ENCODE results near the gene CYP4F22. TPM values are rescaled to one million over a fixed set of nuclear protein-coding genes. Genes with fewer than 3 reads are reported as not detected.
"Not testable (repeated sequence)": the region's sequence is repeated elsewhere in the genome, so short reads cannot be mapped to it uniquely, and the experiment has no call there.

Gene CYP4F22
- total RNA-seq, 2 experiments from 2014 or later = 1.2 to 1.9 TPM

- Mint-ChIP-seq H3K36me3 (peaks cover 2% of the 10 kb centered on the region), H3K27me3 (no peaks in the 10 kb centered on the region), H3K27ac (no peak overlapping the region), H3K4me3 (no peak overlapping the region), H3K9me3 (ENCODE audit: low read depth) (no peaks in the 10 kb centered on the region), H3K4me1 (peaks cover 29% of the 10 kb centered on the region)
- CTCF ChIA-PET = interaction anchor here (0.7 kb wide), 1 partner anchor 82 kb away, joined by 3 read pairs; no protein-coding TSS in a partner anchor
- ATAC-seq (no peak), DNase-seq (no peak)
Measured at GRCh38 chr19:15475169-15475568, 33.2 kb upstream of the CYP4F22 start.

DNA sequence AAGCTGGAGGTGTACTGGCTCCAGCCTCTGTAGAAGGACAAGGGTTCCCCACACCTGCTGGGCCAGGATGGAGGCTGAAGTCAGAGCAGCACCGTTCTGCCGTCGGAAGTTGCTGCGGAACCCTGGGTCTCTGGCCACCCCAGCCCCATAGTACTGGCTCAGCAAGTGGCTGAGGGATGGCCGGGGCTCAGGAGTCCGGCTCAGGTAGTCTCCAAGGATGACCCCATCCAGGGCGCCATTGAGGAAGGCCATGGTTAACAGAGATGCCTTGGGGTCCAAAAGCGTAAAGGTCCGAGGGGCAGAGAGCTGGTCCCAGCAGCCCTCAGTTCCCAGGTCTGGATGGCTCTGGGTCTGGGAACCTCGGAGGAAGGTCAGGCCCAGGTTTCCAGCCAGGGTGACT, 32.7 kb upstream of the CYP4F22 start:
- no peak overlapping the region for H3K27ac Mint-ChIP-seq
- H3K27me3 Mint-ChIP-seq = no peaks in the 10 kb centered on the region
- H3K4me1 Mint-ChIP-seq = peaks cover 29% of the 10 kb centered on the region
- DNase-seq = no peak
- CTCF ChIA-PET = interaction anchor here (1.0 to 1.1 kb wide), 2 partner anchors 39 to 56 kb away, joined by 4 to 5 read pairs; partner anchors contain the start of gene AKAP8L
- H3K4me3 Mint-ChIP-seq = no peak overlapping the region
- ATAC-seq = no peak
- peaks cover 2% of the 10 kb centered on the region for H3K36me3 Mint-ChIP-seq
- no peaks in the 10 kb centered on the region for H3K9me3 Mint-ChIP-seq (ENCODE audit: low read depth)

GRCh38 chr19:15476325-15476724, 32.0 kb upstream of the CYP4F22 start:
- DNase-seq (no peak), ATAC-seq (peak; percentile 16)
- H3K36me3 Mint-ChIP-seq = peaks cover 2% of the 10 kb centered on the region
- no peak overlapping the region for H3K27ac Mint-ChIP-seq
- CTCF ChIA-PET = interaction anchor here (1.0 to 1.2 kb wide), 4 partner anchors 8 to 57 kb away, joined by 3 to 5 read pairs (median 4); partner anchors contain the start of gene AKAP8L
- no peaks in the 10 kb centered on the region for H3K27me3 Mint-ChIP-seq
- H3K4me3 Mint-ChIP-seq = no peak overlapping the region
- H3K4me1 Mint-ChIP-seq = peaks cover 29% of the 10 kb centered on the region
- no peaks in the 10 kb centered on the region for H3K9me3 Mint-ChIP-seq (ENCODE audit: low read depth)

- Mint-ChIP-seq H3K9me3 (ENCODE audit: low read depth) (no peaks in the 10 kb centered on the region), H3K27ac (no peak within 1 kb of the TSS), H3K36me3 (peaks cover 2% of the 10 kb centered on the region), H3K27me3 (no peaks in the 10 kb centered on the region), H3K4me1 (peaks cover 35% of the 10 kb centered on the region), H3K4me3 (no peak within 1 kb of the TSS)
- CTCF ChIA-PET = interaction anchor here (0.6 to 3.2 kb wide), 6 partner anchors 10 to 76 kb away, joined by 3 to 8 read pairs (median 4); partner anchors contain the start of gene RASAL3
- ATAC-seq = no peak
- DNase-seq = no peak
Measured at GRCh38 chr19:15479391-15480345, 28.7 kb upstream of the CYP4F22 start, which contains the start of gene PGLYRP2. Gene PGLYRP2 (minus strand): TSS chr19:15479501. CDS start chr19:15479371, 130 bp downstream.

DNA sequence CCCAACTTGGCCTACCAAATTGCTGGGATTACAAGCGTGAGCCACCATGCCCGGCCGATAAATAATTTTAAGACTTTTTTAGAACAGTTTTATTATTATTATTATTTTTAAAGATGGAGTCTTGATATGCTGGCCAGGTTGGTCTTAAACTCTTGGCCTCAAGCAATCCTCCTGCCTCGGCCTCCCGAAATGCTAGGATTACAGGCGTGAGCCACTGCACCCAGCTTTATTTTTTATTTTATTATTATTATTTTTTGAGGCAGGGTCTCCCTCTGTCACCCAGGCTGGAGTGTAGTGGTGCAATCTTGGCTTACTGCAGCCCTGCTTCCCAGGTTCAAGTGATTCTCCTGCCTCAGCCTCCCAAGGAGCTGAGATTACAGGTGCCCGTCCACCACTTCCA, 27.3 kb upstream of the CYP4F22 start:
- not testable (repeated sequence) for H3K9me3 Mint-ChIP-seq (ENCODE audit: low read depth); H3K27me3 Mint-ChIP-seq; DNase-seq; ATAC-seq; H3K36me3 Mint-ChIP-seq; H3K4me3 Mint-ChIP-seq; H3K27ac Mint-ChIP-seq
- peaks cover 33% of the 10 kb centered on the region for H3K4me1 Mint-ChIP-seq
- CTCF ChIA-PET = interaction anchor here (0.6 to 0.7 kb wide), 2 partner anchors 75 to 894 kb away, joined by 3 read pairs; no protein-coding TSS in a partner anchor

- CTCF ChIA-PET = interaction anchor here (1.0 to 2.6 kb wide), 3 partner anchors 18 to 221 kb away, joined by 3 to 9 read pairs (median 4); no protein-coding TSS in a partner anchor
- not testable (repeated sequence) for H3K27ac Mint-ChIP-seq
Measured at GRCh38 chr19:15485768-15486167, 22.6 kb upstream of the CYP4F22 start.

DNA sequence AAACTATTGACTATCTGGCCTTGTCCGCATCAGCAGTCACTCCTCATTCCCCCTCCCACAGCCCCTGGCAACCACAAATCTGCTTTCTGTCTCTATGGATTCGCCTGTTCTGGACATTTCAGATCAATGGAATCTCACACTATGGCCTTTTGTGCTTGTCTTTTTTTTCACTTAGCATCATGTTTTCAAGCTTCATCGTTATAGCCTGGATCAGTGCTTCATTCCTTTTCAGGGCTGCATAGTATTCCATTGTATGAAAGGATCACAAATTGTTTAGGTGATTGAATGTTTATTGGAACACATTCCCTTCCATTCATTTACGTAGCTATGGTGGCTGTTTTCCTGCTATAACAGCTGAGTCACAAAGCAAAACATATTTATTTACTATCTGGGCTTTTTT, 21.3 kb upstream of the CYP4F22 start:
- ATAC-seq = no peak
- Mint-ChIP-seq H3K36me3 (peaks cover 5% of the 10 kb centered on the region), H3K4me1 (peaks cover 12% of the 10 kb centered on the region), H3K9me3 (ENCODE audit: low read depth) (peaks cover 6% of the 10 kb centered on the region), H3K27ac (no peak overlapping the region), H3K27me3 (peaks cover 2% of the 10 kb centered on the region), H3K4me3 (no peak overlapping the region)
- CTCF ChIA-PET = interaction anchor here (1.5 kb wide), 1 partner anchor 395 kb away, joined by 4 read pairs; no protein-coding TSS in a partner anchor
- DNase-seq = no peak

More at GRCh38 chr19:15485768-15486167, 22.6 kb upstream of the CYP4F22 start:
- H3K4me1 Mint-ChIP-seq = peaks cover 12% of the 10 kb centered on the region
- not testable (repeated sequence) for H3K9me3 Mint-ChIP-seq (ENCODE audit: low read depth); DNase-seq; ATAC-seq; H3K4me3 Mint-ChIP-seq; H3K27me3 Mint-ChIP-seq; H3K36me3 Mint-ChIP-seq

DNA sequence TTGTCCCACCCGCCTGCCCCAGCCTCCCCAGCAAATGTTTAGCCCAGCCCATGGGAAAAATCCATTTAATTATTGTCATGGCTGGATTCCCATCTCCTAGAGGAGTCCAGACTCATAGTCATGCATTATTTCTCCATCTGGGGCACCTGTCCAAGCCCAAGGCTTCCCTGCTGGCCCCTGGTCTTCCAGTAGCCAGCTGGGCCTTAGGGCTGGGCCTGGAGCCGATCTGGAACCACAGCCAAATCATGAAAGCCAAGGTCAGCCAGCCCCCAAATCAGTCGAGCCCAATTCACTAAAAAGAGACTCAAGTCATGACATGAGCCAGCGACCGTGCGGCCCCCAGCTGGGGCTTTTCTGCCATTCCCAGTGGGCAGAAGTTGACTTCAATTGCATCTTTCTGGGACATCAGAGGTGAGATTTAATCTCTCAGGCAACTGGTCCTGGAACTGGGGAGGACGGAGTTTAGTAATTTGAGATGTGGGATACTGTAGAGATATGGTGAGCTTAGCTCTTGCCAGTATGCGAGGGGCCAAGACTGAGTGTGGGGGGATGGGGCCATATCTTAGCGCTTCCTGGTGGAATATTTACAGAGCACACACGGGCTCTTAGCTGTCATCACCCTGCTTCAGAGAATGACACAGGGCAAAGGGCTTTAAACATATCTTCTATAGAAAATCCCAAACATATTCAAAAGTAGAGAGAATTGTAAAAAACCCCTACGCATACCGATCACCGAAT, 19.7 kb upstream of the CYP4F22 start:
- H3K9me3 Mint-ChIP-seq (ENCODE audit: low read depth) = peaks cover 6% of the 10 kb centered on the region
- H3K27ac Mint-ChIP-seq = no peak overlapping the region
- peaks cover 5% of the 10 kb centered on the region for H3K36me3 Mint-ChIP-seq
- DNase-seq (no peak), ATAC-seq (no peak)
- H3K4me3 Mint-ChIP-seq = no peak overlapping the region
- peaks cover 7% of the 10 kb centered on the region for H3K4me1 Mint-ChIP-seq
- CTCF ChIA-PET = no interaction called here
- H3K27me3 Mint-ChIP-seq = peaks cover 9% of the 10 kb centered on the region

GRCh38 chr19:15495151-15495550, 13.2 kb upstream of the CYP4F22 start:
- H3K4me1 Mint-ChIP-seq = no peaks in the 10 kb centered on the region
- no peak overlapping the region for H3K27ac Mint-ChIP-seq
- peaks cover 15% of the 10 kb centered on the region for H3K27me3 Mint-ChIP-seq
- ATAC-seq (no peak), DNase-seq (no peak)
- CTCF ChIA-PET = no interaction called here
- H3K36me3 Mint-ChIP-seq = no peaks in the 10 kb centered on the region
- H3K4me3 Mint-ChIP-seq = no peak overlapping the region
- no peaks in the 10 kb centered on the region for H3K9me3 Mint-ChIP-seq (ENCODE audit: low read depth)

DNA sequence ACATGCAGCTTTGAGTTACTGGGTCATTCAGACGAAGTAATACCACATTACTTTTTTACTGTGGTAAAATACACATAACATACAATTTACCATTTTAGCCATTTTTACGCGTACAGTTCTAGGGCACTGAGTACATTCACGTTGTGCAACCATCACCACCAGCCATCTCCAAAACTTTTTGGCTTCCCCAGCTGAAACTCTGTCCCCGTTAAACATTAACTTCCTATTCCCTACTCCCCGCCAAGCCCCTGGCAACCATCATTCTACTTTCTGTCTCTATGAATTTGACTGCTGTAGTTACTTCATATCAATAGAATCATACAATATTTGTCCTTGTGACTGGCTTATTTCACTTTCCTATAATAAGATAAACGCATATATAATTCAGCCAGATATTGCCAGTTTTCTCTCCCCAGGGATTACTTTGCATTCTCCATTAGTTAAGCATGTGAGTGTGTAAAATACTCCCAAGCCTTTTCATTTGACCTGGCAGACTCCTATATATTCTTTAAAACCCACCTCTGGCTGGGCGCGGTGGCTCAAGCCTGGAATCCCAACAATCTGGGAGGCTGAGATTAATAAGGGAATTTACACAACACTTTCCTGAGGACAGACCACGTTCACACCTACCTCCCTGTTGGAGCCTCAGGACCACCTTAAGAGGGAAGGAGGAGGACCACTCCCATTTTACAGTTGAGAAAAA, 10.0 kb upstream of the CYP4F22 start:
- ATAC-seq (no peak), DNase-seq (no peak)
- Mint-ChIP-seq H3K4me3 (no peak overlapping the region), H3K4me1 (no peaks in the 10 kb centered on the region), H3K27me3 (peaks cover 18% of the 10 kb centered on the region), H3K36me3 (no peaks in the 10 kb centered on the region), H3K9me3 (ENCODE audit: low read depth) (no peaks in the 10 kb centered on the region), H3K27ac (no peak overlapping the region)
- CTCF ChIA-PET = no interaction called here

GRCh38 chr19:15498910-15499309, 9.4 kb upstream of the CYP4F22 start:
- ATAC-seq (no peak), DNase-seq (no peak)
- CTCF ChIA-PET = no interaction called here
- Mint-ChIP-seq H3K27ac (no peak overlapping the region), H3K4me3 (no peak overlapping the region), H3K9me3 (ENCODE audit: low read depth) (no peaks in the 10 kb centered on the region), H3K27me3 (peaks cover 18% of the 10 kb centered on the region), H3K4me1 (no peaks in the 10 kb centered on the region), H3K36me3 (no peaks in the 10 kb centered on the region)

- CTCF ChIA-PET = interaction anchor here (1.6 kb wide), 1 partner anchor 53 kb away, joined by 3 read pairs; no protein-coding TSS in a partner anchor
- ATAC-seq = no peak
- peaks cover 3% of the 10 kb centered on the region for H3K4me1 Mint-ChIP-seq
Measured at GRCh38 chr19:15501596-15501995, 6.7 kb upstream of the CYP4F22 start.

More at GRCh38 chr19:15501596-15501995, 6.7 kb upstream of the CYP4F22 start:
- Mint-ChIP-seq H3K27ac (no peak overlapping the region), H3K4me3 (no peak overlapping the region), H3K36me3 (no peaks in the 10 kb centered on the region), H3K9me3 (ENCODE audit: low read depth) (no peaks in the 10 kb centered on the region), H3K27me3 (peaks cover 28% of the 10 kb centered on the region)
- DNase-seq = no peak

Data from activated CD8-positive, alpha-beta memory T cell treated with anti-CD3 and anti-CD28 coated beads, Interleukin-2, amount 10 ng/mL, durations not matched to agents 7 days and 5 days (primary cell).